T-cell (primary cell): Measurements from ENCODE around the gene EWSR1. TPM values are rescaled to one million over a fixed set of nuclear protein-coding genes. Genes with fewer than 3 reads are reported as not detected.
A peak's percentile ranks its signal among the peaks of the same experiment; 100 is the strongest.

Experiments
- ATAC-seq, 4 experiments: fragments of 200-7000 bp in 3 of 4; fragments of 150-1000 bp in 1 of 4; cut with Tn5 transposase; replicated peaks in 1 of 4; 1 replicate in 3 of 4; 2 replicates in 1 of 4; pipeline ENCODE4 v1.10.0; 2021; ENCODE audit warnings: moderate library complexity in 3 of 4, mild to moderate bottlenecking in 2 of 4, moderate number of reproducible peaks in 1 of 4
- CTCF ChIA-PET, 2 donors: fragments of 300-600 bp; sonication (Branson Sonifier 250); formaldehyde crosslinking; loops; one replicate each; lab custom pipeline; 2022; ENCODE audit warnings: antibody characterized with exemption in 2 of 2; lab: Charles Lee
- POLR2A ChIA-PET, 2 donors: fragments of 300-600 bp; sonication (Branson Sonifier 250); formaldehyde crosslinking; loops; one replicate each; lab custom pipeline; 2022; ENCODE audit warnings: antibody characterized with exemption in 2 of 2; lab: Charles Lee
- DNase-seq, 35 experiments: peaks; one replicate each; pipeline versions ENCODE4 v3.0.0 to v3.0.0-alpha.2; 2013 to 2023
- H3K27ac ChIP-seq: one replicate; pipeline ENCODE4 v1.5.1; 2013; ENCODE audit warnings: low read length
- H3K27me3 ChIP-seq, 2 experiments: replicated peaks in 1 of 2; 1 replicate in 1 of 2; 2 replicates in 1 of 2; pipeline versions ENCODE4 v1.6.1 to v1.7.0; 2013; ENCODE audit warnings: low read length in 1 of 2, mixed read lengths in 1 of 2; ENCODE audit not compliant: control insufficient read depth in 2 of 2, insufficient read depth in 2 of 2; ENCODE audit errors: extremely low read depth in 1 of 2
- H3K36me3 ChIP-seq, 2 donors: 1 replicate in 1 of 2; 2 replicates in 1 of 2; pipeline versions ENCODE4 v1.6.1 to v1.7.0; 2013; ENCODE audit warnings: low read length in 1 of 2; ENCODE audit not compliant: control insufficient read depth in 2 of 2, insufficient read depth in 1 of 2; ENCODE audit errors: extremely low read depth in 1 of 2
- H3K4me1 ChIP-seq, 2 experiments: 1 replicate in 1 of 2; 2 replicates in 1 of 2; pipeline versions ENCODE4 v1.6.1 to v1.7.0; 2013; ENCODE audit warnings: low read length in 2 of 2, mixed read lengths in 1 of 2; ENCODE audit not compliant: insufficient read depth in 2 of 2, control insufficient read depth in 1 of 2; ENCODE audit errors: extremely low read depth in 1 of 2
- H3K4me3 ChIP-seq, 2 donors: 1 replicate in 1 of 2; 2 replicates in 1 of 2; pipeline versions ENCODE4 v1.5.1 to v1.7.0; 2013; ENCODE audit warnings: mild to moderate bottlenecking in 2 of 2, low read length in 1 of 2, moderate library complexity in 1 of 2; ENCODE audit not compliant: control insufficient read depth in 1 of 2; ENCODE audit errors: extremely low read depth in 1 of 2
- H3K9me3 ChIP-seq: 2 replicates; pipeline ENCODE4 v1.7.0; 2013
- H3K27ac Mint-ChIP-seq, 2 donors: one replicate each; pipeline ENCODE4 v1.8.0; 2020 to 2021; ENCODE audit warnings: mild to moderate bottlenecking in 2 of 2, mixed read lengths in 2 of 2
- H3K27me3 Mint-ChIP-seq, 2 donors: one replicate each; pipeline ENCODE4 v1.8.0; 2021 to 2022; ENCODE audit warnings: mixed read lengths in 2 of 2
- H3K36me3 Mint-ChIP-seq: one replicate; pipeline ENCODE4 v1.8.0; 2021; ENCODE audit warnings: mixed read lengths
- H3K4me1 Mint-ChIP-seq, 3 donors: one replicate each; pipeline ENCODE4 v1.8.0; 2020 to 2022; ENCODE audit warnings: mixed read lengths in 3 of 3, mild to moderate bottlenecking in 1 of 3
- H3K4me3 Mint-ChIP-seq, 3 donors: one replicate each; pipeline ENCODE4 v1.8.0; 2020 to 2022; ENCODE audit warnings: mild to moderate bottlenecking in 3 of 3, mixed read lengths in 3 of 3, moderate library complexity in 3 of 3
- H3K9me3 Mint-ChIP-seq, 3 donors: one replicate each; pipeline ENCODE4 v1.8.0; 2020 to 2022; ENCODE audit warnings: mixed read lengths in 3 of 3
- WGBS: methylation state at CpG from one replicate; pipeline ENCODE4 v1.1.5; 2013; ENCODE audit warnings: missing lambda C conversion rate; ENCODE audit not compliant: insufficient coverage; 5-methylcytosine and 5-hydroxymethylcytosine counted together
- total RNA-seq, 35 experiments: library from RNA in 6 of 35; stranded (reverse) in 6 of 35; fragments of 120-200 nt in 1 of 35; gene quantifications; one replicate each; pipeline versions ENCODE4 v1.2.1 to v1.2.4 and lab custom pipeline; 2013 to 2026

The EWSR1 gene
- total RNA-seq, 5 donors from 2014 or later (not counting 1 experiment from before 2014, with no cell fraction given), result 254 to 308 (median 260) TPM

DNA sequence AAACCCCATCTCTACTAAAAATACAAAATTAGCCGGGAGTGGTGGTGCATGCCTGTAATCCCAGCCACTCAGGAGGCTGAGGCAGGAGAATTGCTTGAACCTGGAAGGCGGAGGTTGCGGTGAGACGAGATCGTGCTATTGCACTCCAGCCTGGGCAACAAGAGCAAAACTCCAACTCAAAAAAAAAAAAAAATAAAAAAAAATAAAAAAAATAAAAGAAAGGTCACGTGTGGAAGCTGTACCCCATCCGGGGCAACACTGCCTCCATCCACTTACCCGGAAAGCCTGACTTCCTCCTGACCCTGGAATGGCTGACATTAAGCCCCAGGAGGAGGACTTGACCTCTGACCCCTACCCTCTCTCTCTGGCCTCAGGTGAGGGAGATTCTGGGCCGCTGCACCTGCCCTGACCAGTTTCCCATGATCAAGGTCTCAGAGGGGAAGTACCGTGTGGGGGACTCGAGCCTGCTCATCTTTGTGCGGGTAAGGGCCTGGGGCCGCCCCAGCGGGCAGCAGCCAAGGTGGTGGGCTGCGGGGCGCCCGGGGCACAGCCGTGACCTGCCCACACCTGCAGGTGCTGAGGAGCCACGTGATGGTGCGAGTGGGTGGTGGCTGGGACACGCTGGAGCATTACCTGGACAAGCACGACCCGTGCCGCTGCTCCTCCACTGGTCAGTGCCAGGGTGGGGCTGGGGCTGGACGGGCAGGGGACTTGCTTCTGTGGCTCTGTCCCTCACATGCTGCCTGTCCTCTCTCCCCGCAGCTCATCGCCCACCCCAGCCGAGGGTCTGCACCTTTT lies 42.2 kb downstream of the EWSR1 start:
- Mint-ChIP-seq H3K9me3 (no peaks in the 10 kb centered on the region), H3K4me3 (no peak overlapping the region), H3K36me3 (no peaks in the 10 kb centered on the region), H3K4me1 (peaks cover 17 to 46% (median 25%) of the 10 kb centered on the region in 3 donors), H3K27me3 (peaks cover 34 to 52% of the 10 kb centered on the region in 2 donors), H3K27ac (no peak overlapping the region)
- Histone ChIP-seq H3K27me3 (peaks cover 9 to 70% of the 10 kb centered on the region in 2 experiments), H3K4me1 (peaks cover 2 to 62% of the 10 kb centered on the region in 2 experiments), H3K36me3 (no peaks in the 10 kb centered on the region), H3K27ac (no peak overlapping the region), H3K4me3 (no peak overlapping the region), H3K9me3 (no peaks in the 10 kb centered on the region)
- ATAC-seq, result no peak
- DNase-seq, result no peak
- ChIA-PET POLR2A (no interaction called here), CTCF (no interaction called here)
- 82% methylated on average over 21 of the region's 28 CpGs for WGBS

DNA sequence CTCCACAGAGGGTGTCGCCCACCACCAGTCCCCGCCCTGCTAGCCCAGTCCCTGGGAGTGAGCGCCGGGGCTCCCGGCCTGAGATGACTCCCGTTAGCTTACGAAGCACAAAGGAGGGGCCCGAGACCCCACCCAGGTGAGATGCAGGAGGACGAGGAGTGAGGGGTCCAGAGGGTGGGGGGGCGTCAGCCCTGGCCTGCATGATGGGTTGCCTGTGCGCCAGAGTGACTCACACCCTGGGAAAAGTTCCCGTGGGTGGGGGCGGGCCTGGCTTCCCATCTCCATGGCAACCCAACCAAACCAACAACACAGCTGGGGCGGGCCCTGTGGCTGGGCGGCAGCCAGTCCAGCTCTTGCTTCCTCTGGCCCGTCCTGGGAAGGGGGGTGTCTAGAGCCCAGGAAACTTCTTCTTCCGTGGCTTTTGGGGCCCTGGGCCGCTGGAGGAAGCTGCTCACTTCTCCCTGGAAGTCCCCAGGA lies 42.8 kb downstream of the EWSR1 start:
- H3K27ac ChIP-seq, result no peak overlapping the region
- WGBS, result 22% methylated on average over 12 of the region's 18 CpGs
- peaks cover 17 to 45% (median 24%) of the 10 kb centered on the region in 3 donors for H3K4me1 Mint-ChIP-seq
- H3K27me3 ChIP-seq, result peaks cover 9 to 67% of the 10 kb centered on the region in 2 experiments
- no peaks in the 10 kb centered on the region for H3K9me3 Mint-ChIP-seq
- H3K27ac Mint-ChIP-seq, result no peak overlapping the region
- no peak overlapping the region for H3K4me3 Mint-ChIP-seq
- no peaks in the 10 kb centered on the region for H3K36me3 ChIP-seq
- DNase-seq (peak in 16 of 35 experiments; percentile 10 to 61 (median 30)), ATAC-seq (peak in 1 of 4 experiments; percentile 31)
- H3K36me3 Mint-ChIP-seq, result no peaks in the 10 kb centered on the region
- peaks cover 2 to 62% of the 10 kb centered on the region in 2 experiments for H3K4me1 ChIP-seq
- POLR2A ChIA-PET, result interaction anchor here in 1 of 2 donors (0.6 kb wide), 1 partner anchor 11 kb away, joined by 3 read pairs; no protein-coding TSS in a partner anchor
- H3K4me3 ChIP-seq, result no peak overlapping the region
- peaks cover 32 to 49% of the 10 kb centered on the region in 2 donors for H3K27me3 Mint-ChIP-seq
- CTCF ChIA-PET, result no interaction called here
- no peaks in the 10 kb centered on the region for H3K9me3 ChIP-seq

DNA sequence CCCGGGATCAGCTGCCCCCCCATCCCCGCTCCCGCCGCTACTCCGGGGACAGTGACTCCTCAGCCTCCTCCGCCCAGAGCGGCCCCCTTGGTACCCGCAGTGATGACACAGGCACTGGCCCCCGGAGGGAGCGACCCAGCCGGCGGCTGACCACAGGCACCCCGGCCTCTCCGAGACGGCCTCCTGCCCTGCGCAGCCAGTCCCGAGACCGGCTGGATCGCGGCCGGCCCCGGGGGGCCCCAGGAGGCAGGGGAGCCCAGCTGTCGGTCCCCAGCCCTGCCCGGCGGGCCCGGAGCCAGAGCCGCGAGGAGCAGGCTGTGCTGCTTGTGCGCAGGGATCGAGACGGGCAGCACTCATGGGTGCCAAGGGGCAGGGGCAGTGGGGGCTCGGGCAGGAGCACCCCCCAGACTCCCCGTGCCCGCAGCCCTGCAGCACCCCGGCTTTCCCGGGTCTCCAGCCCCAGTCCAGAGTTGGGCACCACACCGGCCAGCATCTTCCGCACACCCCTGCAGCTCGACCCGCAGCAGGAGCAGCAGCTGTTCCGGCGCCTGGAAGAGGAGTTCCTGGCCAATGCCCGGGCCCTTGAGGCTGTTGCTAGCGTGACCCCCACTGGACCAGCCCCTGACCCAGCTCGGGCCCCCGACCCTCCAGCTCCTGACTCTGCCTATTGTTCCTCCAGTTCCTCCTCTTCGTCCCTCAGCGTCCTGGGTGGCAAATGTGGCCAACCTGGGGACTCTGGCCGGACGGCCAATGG lies 43.6 kb downstream of the EWSR1 start:
- H3K27me3 ChIP-seq, result peaks cover 9 to 67% of the 10 kb centered on the region in 2 experiments
- no peak for ATAC-seq
- peaks cover 17 to 43% (median 22%) of the 10 kb centered on the region in 3 donors for H3K4me1 Mint-ChIP-seq
- no peak for DNase-seq
- H3K9me3 ChIP-seq, result no peaks in the 10 kb centered on the region
- no peaks in the 10 kb centered on the region for H3K9me3 Mint-ChIP-seq
- no peaks in the 10 kb centered on the region for H3K36me3 ChIP-seq
- H3K27me3 Mint-ChIP-seq, result peaks cover 28 to 51% of the 10 kb centered on the region in 2 donors
- 83% methylated on average over 48 of the region's 50 CpGs for WGBS
- H3K4me3 Mint-ChIP-seq, result no peak overlapping the region
- H3K4me1 ChIP-seq, result peaks cover 2 to 56% of the 10 kb centered on the region in 2 experiments
- no peak overlapping the region for H3K27ac Mint-ChIP-seq
- ChIA-PET CTCF (no interaction called here), POLR2A (interaction anchor here in 1 of 2 donors (0.6 kb wide), 1 partner anchor 12 kb away, joined by 3 read pairs; no protein-coding TSS in a partner anchor)
- no peak overlapping the region for H3K4me3 ChIP-seq
- H3K27ac ChIP-seq, result no peak overlapping the region
- H3K36me3 Mint-ChIP-seq, result no peaks in the 10 kb centered on the region

DNA sequence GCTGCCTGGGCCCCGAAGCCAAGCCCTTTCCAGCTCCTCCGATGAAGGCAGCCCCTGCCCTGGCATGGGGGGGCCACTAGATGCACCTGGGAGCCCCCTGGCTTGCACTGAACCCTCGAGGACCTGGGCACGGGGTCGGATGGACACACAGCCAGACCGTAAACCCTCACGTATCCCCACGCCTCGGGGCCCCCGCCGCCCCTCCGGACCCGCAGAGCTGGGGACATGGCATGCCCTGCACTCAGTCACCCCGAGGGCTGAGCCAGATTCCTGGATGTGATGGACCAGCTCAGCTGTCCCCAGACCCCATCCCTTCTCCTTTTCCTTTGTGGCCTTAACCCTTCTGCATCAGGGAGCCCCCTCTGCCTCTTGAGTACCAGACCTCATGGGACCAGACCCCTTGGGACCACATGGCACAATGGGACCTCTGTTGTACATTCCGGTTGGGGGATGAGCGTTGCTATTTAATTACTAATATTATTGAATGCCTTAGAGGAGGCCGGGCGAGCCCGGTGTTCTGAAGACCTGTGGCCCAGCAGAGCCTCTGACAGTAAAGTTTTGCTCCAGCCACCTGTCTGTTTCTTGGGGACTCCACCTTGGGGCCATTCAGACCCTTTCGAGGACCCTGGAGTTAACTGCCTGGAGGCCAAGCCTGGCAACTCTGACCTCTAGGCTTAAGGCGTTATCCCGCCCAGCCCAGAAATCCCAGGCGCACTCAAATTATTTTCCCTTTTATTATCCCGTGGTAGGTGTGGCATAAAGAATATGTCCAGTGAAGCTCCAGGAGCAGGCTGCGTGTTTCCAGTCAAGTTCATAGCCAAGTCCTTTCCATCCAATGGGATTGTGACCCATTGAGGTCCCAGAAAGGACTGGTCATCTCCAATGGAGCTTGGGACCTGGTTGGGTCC lies 44.4 kb downstream of the EWSR1 start:
- peaks cover 2 to 50% of the 10 kb centered on the region in 2 experiments for H3K4me1 ChIP-seq
- DNase-seq, result no peak
- POLR2A ChIA-PET, result no interaction called here

DNA sequence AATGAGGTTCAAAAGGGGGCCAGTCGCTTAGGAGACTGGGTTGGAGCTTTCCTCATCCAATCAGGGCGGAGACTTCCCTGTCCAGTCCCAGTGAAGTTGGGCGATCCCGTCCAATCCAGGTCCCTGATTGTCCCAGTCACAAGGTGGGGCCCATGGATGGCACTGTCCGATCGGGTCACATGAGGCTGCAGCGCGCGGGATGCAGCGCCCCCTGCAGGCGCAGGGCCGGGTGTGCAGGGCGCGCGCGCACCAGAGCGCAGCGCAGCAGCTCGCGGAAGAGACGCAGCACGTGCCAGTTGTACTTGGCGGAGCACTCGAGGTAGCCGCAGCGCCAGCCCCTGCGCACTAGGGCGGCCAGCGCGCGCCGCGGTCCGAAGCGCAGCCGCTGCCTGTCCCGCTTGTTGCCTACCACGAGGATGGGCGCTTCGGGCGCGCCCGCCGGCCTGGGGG lies 45.1 kb downstream of the EWSR1 start:
- CTCF ChIA-PET, result no interaction called here
- Histone ChIP-seq H3K9me3 (no peaks in the 10 kb centered on the region), H3K27ac (no peak overlapping the region), H3K27me3 (peaks cover 9 to 65% of the 10 kb centered on the region in 2 experiments), H3K36me3 (no peaks in the 10 kb centered on the region), H3K4me3 (no peak overlapping the region), H3K4me1 (peaks cover 2 to 45% of the 10 kb centered on the region in 2 experiments)
- peak in 1 of 35 experiments; percentile 44 for DNase-seq
- POLR2A ChIA-PET, result no interaction called here
- Mint-ChIP-seq H3K36me3 (no peaks in the 10 kb centered on the region), H3K4me3 (peak overlapping the region in 1 of 3 donors; percentile 24), H3K4me1 (peaks cover 13 to 40% (median 22%) of the 10 kb centered on the region in 3 donors), H3K9me3 (no peaks in the 10 kb centered on the region), H3K27me3 (peaks cover 30 to 50% of the 10 kb centered on the region in 2 donors), H3K27ac (no peak overlapping the region)
- ATAC-seq, result peak in 1 of 4 experiments; percentile 48
- 19% methylated on average over 38 of the region's 44 CpGs for WGBS

More for the DNA sequence above, 44.4 kb downstream of the EWSR1 start:
- 85% methylated on average over 17 of the region's 25 CpGs for WGBS
- no peaks in the 10 kb centered on the region for H3K36me3 ChIP-seq
- peak overlapping the region in 1 of 3 donors; percentile 24 for H3K4me3 Mint-ChIP-seq
- H3K4me1 Mint-ChIP-seq, result peaks cover 16 to 43% (median 22%) of the 10 kb centered on the region in 3 donors
- no peak overlapping the region for H3K4me3 ChIP-seq
- no peak overlapping the region for H3K27ac Mint-ChIP-seq
- peaks cover 30 to 53% of the 10 kb centered on the region in 2 donors for H3K27me3 Mint-ChIP-seq
- CTCF ChIA-PET, result interaction anchor here in 1 of 2 donors (0.6 kb wide), 1 partner anchor 514 kb away, joined by 4 read pairs; no protein-coding TSS in a partner anchor
- no peak overlapping the region for H3K27ac ChIP-seq
- H3K27me3 ChIP-seq, result peaks cover 9 to 71% of the 10 kb centered on the region in 2 experiments
- no peak for ATAC-seq
- H3K9me3 ChIP-seq, result no peaks in the 10 kb centered on the region
- no peaks in the 10 kb centered on the region for H3K36me3 Mint-ChIP-seq
- H3K9me3 Mint-ChIP-seq, result no peaks in the 10 kb centered on the region
